ENCODE results near the gene ORM2.

ORM2 gene

GRCh38 chr9:114373960-114374730, 44.5 kb downstream of the ORM2 start:
- no peak for FAIRE-seq

DNA sequence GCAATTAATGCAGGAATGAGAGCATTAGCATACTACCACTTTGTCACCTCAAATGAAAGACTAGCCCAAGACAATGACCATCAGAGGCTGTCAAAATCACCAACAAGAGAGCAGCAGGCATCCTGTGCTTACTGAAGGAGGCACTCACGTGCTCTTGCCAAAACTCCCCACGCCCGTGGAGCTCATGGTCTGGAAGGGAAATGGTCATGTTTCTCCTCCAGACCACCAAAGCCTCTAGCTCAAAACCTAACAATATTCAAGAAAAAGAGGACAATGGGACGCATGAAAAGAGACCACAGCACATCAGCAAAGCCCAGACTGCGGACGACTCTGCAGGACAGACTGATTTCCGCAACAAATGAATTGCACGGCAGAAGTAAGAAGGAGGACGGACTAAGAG, 45.3 kb downstream of the ORM2 start:
- FAIRE-seq: no peak

- no peak for FAIRE-seq
Measured at GRCh38 chr9:114375386-114376175, 45.9 kb downstream of the ORM2 start.

- FAIRE-seq: no peak
Measured at GRCh38 chr9:114376586-114377445, 47.1 kb downstream of the ORM2 start.

DNA sequence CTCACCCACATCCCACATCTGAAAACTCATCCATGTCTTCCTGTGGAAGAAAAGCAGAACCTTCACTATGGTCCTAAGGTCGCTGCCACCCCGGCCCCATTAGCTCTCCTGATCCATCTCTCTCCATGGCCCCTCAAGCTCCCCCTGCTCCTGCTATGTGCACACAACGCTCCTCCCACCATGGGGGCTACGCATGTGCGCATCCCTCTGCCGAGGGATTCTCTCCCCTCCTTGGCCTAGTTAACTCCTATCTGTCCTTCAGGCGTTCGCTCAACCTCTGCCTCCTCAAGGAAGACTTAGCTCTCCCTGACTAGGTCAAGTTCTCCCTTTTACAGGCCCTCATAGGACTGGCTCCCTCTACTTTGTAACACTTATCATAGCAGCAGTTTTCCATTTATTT, 48.3 kb downstream of the ORM2 start:
- FAIRE-seq: no peak

GRCh38 chr9:114378883-114379282, 49.2 kb downstream of the ORM2 start:
- no peak for FAIRE-seq
